Left ventricle myocardium superior (tissue), 1 donor: ENCODE data around the gene SLC6A9. TPM values are rescaled to one million over a fixed set of nuclear protein-coding genes. Genes with fewer than 3 reads are reported as not detected.
A peak's percentile ranks its signal among the peaks of the same experiment; 100 is the strongest.

ENCODE experiments used
- ATAC-seq: fragments of 200-7000 bp; cut with Tn5 transposase; one replicate; pipeline ENCODE4 v1.9.1; 2020; ENCODE audit warnings: mild to moderate bottlenecking, moderate library complexity
- DNase-seq: peaks from one replicate; pipeline ENCODE4 v3.0.0-alpha.2; 2020
- intact Hi-C: fragments of 100-400 bp; cut with micrococcal nuclease; formaldehyde crosslinking; loops from one replicate; pipeline ENCODE4 v1.11.0; 2022
- total RNA-seq: library from RNA; stranded (reverse); fragmentation: NEBNext Ultra II Directional; extraction: Animal tissue kit (Norgen Biotek cat#: 25700); gene quantifications from one replicate; pipeline ENCODE4 v1.2.1, GENCODE V29; 2021
- donor health status: DM: no; HTN: yes; CAD: no; lungs with severe emphysema.

SLC6A9 gene
- total RNA-seq, 1 donor from 2014 or later = 1.6 TPM

DNA sequence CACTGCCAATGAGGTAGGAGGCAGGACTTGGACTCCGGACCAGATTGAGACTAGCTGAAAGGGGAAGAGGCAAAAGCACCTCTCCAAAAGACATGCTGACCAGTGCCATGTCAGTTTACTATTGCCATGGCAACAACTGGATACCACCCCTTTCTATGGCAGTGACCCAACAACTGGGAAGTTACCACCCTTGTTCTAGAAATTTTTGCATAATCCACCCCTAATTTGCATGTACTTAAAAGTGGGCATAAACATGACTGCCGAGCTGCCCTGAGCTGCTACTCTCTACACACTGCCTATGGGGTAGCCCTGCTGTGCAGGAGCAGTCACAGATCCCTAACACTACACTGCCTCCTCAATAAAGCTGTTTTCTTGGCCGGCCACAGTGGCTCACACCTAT is 19.0 kb upstream of the SLC6A9 start:
- DNase-seq (no peak), ATAC-seq (no peak)
- intact Hi-C loops = no loop called here

DNA sequence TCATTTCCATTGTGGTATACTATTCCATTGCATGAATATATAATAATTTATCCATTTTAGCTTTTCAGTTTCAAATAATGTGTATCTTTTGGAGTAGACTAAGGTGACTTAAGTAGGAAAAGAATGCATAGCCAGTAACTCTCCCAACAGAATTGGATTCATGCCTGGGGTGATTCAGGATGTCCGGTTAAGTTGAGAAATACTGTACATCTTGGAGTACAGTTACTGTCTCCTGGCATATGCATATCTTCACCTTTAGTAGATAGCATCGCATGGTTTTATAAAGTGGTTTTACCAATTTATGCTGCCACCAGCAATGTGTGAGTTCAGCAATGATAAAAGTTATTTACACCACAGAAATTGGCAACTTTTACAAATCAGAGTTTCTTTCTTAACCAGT is 18.6 kb upstream of the SLC6A9 start:
- DNase-seq (no peak), ATAC-seq (no peak)
- intact Hi-C loops = no loop called here

DNA sequence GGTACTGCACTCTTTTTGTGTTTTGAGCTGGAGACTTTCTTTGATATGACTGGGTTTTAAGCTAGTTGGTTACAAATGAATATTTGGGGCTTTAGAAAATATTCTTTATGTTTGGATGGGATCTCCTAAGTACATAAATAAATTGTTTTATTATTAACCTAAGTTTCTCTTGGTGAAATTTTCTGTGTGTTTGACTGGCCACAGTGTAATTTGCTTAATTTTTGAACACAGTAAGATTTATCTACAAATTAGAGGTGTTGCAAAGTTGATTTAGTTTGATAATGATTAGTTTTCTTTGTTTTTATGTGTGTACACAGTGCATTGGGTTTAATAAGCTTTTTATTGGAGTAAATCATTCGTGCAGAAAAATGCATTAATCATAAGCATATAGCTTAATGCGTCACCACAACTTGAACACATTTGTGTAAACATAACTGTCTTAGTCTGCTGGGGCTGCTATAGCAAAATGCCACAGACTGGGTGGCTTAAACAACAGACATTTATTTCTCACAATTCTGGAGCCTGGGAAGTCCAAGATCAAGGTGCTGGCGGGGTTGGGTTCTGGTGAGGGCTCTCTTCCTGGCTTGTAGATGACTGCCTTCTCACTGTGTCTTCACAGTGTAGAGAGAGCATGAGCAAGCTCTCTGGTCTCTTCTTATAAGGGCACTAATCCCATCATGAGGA is 17.4 kb upstream of the SLC6A9 start:
- DNase-seq (no peak), ATAC-seq (no peak)
- intact Hi-C loops = no loop called here

DNA sequence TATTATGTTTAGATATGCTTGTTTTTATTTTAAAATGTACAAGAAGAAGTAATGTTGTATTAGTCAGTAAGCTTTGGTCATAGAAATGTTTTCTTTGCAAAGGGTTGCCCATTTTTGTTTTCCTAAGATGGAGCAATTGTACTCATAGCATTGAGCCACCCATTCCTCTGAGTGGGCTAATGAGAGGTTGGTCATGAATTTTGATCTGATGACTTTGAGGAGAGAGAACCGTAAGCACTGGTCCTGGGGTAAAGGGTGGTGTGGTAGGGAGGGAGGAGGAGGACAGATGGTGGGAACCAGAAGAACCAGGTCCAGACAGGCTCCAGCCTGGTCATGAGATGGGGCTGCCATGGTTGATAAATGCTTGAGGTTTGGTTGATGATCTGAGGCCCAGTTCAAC is 15.9 kb upstream of the SLC6A9 start:
- intact Hi-C loops = no loop called here
- DNase-seq = no peak
- no peak for ATAC-seq

DNA sequence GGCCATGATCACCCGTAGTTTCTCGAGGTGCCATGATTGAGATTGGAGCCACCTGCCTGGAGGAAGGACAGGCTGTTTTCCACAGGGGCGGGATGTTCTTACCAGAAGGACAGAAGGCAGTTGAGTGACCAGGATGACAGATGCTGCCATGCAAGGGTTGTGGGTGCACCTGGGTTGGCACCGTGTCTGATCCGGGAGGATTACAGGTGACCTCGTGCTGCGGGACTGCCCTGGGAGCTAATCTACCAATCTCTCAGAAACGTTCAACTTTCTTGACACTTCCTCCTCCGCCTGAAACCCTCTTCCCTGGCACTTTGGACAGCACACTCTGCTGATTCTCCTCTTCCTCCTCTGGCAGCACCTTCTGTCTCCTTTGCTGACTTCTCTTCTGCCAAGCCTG is 13.8 kb upstream of the SLC6A9 start:
- DNase-seq (no peak), ATAC-seq (no peak)
- intact Hi-C loops = no loop called here

DNA sequence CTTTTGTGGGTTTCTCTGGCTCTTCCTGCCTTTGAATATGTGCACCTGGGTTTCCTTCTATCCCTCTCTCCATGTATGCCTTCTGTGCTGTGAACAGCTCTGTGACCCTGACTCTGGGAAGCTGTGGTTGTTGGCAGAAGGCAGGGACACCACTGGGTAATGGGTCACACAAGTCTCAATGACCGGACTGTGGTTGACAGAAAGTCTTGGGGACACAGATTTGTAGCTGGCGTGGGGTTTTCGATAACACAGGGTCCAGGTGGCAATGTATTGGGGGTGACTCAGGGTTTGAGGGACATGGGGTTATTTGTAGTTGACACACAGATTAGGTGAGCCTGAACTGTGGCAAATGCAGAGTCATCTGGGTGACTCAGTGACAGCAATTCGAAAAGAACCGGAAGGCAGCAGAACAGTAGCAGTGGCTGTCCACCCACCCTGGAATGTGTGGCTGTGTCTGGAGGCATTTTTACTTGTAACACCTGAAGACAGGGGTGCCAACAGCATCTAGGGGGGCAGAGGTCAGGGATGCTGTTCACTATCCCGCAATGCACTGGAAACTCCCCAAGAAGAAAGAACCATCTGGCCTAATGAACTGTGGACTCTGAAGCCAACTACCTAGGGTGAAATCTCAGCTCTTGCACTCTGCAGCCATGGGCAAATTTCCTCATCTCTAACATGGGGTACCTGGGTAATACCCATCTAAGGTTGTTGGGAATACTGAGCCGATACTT is 13.0 kb upstream of the SLC6A9 start:
- intact Hi-C loops = no loop called here
- ATAC-seq (no peak), DNase-seq (no peak)

DNA sequence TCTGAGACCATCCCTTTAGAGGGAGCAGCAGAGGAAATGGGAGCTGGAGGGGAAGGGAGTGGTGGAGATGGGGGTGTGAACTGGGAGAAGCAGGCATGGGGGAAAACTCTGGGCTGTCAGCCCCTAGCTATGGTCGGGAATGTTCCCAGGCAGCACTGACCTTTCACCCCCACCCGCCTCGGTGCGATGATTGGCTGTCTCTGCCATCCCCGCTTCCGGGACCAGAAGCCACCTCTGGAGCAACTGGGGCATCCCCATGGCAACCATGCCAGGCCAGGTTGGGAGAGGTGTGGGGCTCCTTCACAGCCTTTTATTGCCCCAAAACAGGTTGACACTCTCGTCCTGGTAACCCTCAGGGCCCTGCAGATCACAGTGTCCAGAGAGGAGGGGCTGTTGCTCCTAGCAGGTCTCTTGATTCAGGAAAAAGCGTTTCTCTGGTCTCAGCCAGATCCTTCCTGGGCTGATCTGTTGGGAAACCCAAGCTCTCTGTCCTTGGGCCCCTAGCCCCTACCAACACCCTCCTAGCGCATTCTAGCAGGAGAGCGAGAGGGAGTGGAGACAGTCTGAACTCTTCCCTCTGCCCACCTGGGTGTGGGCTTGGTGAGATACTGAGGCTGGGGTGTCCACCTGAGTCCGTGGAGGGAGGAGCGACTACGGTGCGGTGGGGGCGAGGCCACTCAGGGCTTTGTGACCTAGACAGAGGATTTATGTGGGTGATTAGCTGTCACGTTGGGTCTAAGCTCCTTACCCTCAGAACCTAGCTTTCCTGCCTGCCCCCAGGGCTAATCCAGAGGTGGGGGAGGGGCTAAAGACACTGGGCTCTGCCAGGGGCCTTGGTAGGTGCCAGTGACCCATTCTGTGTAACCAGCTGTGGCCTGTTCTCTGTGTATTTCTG is 12.2 kb upstream of the SLC6A9 start:
- ATAC-seq (no peak), DNase-seq (no peak)
- intact Hi-C loops = no loop called here

DNA sequence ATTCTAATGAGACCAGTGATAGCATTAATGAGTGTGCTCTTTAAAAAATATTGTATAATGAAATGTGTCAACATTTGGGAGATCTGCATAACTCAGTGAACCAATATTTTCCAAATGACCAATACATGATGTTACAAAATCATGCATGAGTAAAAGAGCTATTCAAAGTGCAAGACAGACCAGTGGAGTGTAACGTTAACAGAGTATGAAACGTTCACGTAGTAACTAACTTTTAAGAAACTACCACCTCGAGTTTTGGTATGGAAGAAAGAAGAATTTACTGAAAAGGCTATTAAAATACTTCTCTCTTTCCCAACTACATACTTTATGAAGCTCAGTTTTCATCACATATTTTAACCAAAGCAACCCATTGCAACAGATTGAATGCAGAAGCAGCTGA is 9.6 kb upstream of the SLC6A9 start:
- ATAC-seq (no peak), DNase-seq (no peak)
- intact Hi-C loops = no loop called here

DNA sequence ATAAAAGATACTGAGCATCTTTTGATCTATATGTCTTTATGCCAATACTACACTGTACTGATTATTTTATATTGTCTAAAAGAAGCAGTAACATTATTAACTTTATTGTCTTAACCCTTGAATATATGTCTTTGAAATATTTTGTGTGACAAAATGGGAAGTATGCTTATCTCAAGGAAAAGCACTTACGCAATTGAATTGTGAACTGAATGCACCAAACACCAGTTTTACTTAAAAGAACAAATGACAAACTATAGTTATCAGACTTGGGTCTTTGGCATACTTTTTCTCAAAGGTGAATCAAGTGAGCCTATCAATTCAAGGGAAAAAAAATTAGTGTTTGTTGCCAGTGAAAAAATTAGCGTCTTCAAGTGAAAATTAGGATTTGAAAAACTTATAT is 9.2 kb upstream of the SLC6A9 start:
- ATAC-seq (no peak), DNase-seq (no peak)
- intact Hi-C loops = no loop called here

DNA sequence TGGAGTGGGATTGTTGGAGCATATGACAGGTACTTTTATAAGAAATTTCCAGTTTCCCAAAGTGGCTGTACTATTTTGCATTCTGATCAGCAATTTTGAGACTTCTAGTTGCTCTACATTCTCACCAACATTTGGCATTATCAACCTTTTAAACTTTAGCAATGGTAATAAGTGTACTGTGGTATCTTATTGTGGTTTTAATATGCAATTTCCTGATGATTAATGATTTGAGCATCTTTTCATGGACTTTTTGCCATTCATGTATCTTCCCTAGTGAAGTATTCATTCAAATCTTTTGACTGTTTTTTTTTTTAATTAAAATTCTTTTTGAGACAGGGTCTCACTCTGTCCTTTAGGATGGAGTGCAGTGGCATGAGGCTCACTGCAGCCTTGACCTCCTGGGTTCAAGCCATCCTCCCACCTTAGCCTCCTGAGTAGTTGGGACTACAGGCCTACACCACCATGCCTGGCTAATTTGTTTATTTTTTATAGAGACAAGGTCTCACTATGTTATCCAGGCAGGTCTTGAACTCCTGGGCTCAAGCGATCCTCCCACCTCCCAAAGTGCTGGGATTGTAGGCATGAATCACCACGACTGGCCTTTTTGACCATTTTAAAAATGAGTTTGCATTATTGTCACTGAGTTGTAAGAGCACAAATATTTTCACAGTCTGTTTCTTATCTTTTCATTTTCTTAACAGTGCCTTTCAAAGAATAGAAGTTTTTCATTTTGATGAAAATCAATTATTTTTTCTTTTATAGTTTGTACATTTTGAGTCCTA is 7.8 kb upstream of the SLC6A9 start:
- no peak for ATAC-seq
- intact Hi-C loops = no loop called here
- DNase-seq = no peak

DNA sequence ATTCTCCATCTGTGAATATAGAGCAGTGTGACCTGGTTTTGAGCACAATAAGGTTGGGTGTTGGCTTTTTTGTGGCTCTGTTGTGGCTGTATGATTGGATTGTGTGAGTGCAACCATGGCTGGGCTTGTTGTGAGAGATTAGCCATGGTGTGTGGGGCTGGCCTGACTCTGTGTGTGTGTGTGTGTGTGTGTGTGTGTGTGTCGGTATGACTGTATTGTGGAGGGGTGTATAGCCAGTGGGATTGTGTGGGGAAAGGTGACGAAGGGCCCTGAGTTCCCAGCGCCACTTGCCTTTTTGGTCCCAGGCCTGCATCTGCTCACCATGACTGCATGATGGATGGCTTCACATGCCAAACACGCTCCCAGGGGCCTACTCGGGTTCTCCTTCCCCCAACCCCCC is 5.9 kb upstream of the SLC6A9 start:
- DNase-seq (no peak), ATAC-seq (no peak)
- intact Hi-C loops = no loop called here

DNA sequence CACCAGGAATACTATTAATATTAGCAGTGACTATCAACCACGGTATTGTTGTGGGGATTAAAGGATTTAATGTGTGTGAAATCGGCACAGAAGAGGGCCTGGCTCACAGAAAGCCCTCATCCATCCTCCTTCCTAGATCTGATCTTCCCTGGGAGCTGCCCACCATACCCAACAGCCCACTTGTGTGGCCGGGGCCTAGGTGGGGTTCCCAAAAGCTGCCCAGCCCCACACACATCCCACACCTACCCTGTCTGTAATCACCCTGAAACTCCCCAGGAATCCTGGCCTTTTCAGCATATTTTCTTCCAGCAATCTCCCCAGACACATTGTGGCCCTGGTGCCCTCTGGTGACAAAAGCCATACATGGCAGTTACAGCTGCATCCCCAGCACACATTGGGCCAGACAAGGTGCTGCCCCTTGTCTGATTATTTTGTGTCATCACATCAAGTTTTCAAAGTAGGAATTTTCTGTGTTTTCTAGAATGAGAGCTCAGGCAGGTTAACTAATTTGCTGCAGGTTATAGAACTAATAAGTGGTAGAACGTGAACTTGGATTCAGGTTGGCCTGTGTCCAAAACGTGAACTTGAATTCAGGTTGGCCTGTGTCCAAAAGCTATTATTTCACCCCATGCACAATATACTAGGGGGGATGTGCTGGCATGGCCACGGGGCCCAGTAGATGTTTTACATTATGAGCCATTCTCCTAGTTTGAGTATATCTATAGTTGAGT is 5.3 kb upstream of the SLC6A9 start:
- intact Hi-C loops = no loop called here
- DNase-seq = peak; percentile 54
- ATAC-seq = peak; percentile 76

DNA sequence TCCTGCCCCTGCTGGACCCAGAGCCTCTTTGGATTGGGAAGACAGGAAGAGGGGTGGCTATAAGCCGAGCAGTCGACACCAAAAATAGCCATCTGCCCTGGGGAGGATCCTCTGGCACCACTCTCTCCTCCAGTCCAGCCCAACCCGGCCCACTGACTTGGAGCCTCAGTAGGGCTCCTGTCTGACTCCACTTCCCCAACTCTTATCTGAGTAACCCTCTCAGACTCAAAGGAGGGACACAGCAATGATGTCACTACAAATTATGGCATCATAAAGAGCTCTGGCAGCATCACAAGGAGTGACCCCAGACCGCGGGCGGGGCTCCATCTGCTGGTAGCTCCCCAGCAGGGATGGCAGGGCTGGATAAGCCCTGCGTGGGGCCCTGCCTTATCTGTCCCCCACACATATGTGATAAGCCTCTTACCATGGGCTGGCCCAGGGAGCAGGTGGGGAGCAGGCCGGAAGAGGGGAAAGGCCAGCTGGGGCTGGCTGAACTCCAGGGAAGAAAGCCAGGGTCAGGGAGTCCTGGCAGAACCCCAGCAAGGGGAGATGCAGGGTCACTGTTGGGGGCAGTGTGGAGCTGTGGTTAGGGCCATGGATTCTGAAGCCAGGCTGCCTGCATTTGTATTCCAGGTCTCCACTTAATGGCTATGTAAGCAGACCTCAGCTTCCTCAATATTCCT is 4.6 kb upstream of the SLC6A9 start:
- DNase-seq = peak; percentile 55
- intact Hi-C loops = no loop called here
- ATAC-seq = peak; percentile 65

DNA sequence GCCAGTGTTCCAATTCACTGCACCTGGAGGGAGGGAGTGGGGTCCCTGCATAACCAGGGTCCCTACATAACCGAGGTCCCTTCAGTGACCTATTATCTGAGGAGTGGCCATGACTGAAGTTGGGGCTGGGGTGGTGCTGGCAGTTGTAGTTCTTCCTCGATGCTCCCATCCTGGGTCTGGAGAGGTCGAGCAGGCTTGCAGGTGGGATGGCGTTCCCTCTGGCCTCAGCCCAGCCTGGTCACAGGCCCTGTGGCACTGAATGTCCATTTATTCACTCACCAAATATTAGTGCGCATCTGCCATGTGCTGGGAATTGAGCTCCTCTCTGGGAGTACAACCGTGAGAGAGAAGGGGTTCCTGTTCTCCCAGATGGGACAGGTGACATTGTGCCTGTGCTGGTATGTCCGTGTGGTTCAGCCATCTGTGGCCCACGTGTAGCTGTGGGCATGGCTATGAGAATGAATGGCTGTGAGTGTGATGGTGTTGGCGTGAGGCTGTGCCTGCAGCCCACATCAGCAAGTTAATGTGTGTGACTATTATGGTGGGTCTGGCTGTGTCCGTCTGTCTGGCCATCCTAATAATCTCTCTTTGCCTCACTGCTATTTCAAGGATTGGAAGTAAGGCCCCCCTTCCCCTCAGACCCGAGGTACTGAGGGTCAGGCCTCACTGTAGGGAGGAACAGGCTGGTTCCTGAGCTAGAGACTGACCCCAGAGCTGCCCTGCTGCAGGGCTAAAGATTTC is 3.9 kb upstream of the SLC6A9 start:
- no peak for DNase-seq
- no peak for ATAC-seq
- intact Hi-C loops = no loop called here

DNA sequence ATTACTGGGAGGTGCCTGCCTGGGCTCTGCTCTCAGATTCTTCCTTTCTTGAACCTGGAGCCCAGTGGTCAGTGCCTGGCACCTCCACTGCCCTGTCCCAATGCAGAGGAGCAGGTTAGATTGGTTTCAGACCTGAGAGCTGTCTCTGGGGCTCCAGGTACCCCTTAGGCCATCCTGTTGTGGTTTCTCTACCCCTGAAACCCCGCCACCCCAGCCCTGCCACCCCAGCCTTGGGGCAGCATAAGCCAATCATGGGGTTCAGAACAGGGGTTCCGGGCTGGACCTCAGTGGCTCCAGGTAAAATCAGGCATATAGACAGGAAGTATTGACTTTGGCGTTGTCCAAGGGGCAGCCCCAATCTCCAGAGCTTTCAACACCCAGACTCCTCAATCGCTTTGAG is 3.2 kb upstream of the SLC6A9 start:
- intact Hi-C loops = no loop called here
- ATAC-seq = no peak
- no peak for DNase-seq

DNA sequence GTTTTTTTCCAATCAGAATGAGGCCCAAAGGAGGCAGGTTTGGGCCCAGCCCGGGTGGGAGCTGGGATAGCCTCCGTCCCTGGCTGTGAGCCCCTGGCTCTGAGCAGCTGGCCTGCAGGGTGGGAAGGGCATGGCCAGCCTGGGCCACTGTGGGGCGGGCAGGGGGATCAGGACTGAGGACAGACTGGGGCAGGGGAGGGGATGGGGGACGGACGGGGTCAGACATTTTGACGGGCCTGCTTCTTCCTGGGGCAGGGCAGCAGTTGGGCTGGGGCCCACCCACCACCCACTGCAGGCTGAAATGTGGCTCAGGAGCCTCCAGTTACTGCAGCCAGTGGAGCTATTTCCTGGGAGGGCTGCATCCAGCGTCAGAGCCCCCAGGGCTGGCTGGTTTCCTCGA is 2.5 kb upstream of the SLC6A9 start:
- no peak for ATAC-seq
- no peak for DNase-seq
- intact Hi-C loops = no loop called here

DNA sequence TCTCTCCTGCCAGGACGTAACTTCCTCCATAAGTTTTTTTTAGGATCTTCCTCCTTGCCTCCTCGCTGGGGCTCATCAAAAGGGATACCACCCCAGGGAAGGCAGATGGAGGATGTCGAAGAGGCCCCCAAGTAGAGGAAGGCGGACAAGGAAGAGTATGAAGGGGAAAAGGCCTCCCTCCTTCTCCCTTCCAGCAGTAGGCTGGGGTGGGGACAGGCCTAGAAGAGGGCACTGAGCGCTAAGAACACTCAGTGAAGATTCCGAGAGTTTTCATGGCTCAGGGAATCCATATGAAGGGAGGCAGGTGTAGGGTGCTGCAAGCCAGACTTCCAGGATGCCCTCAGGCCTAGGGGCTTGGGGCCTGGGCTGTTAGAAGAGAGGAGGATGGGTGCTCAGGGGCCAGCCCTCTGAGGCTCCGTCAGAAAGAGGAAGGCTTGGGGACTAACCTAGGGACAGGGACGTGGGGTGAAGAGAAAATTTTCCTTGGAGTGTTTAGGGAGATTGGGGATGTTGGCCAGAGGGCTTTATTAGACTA is 1.8 kb upstream of the SLC6A9 start:
- ATAC-seq (no peak), DNase-seq (no peak)
- intact Hi-C loops = no loop called here
